Measurements from ENCODE around the gene TLR8.

TLR8 gene

DNA sequence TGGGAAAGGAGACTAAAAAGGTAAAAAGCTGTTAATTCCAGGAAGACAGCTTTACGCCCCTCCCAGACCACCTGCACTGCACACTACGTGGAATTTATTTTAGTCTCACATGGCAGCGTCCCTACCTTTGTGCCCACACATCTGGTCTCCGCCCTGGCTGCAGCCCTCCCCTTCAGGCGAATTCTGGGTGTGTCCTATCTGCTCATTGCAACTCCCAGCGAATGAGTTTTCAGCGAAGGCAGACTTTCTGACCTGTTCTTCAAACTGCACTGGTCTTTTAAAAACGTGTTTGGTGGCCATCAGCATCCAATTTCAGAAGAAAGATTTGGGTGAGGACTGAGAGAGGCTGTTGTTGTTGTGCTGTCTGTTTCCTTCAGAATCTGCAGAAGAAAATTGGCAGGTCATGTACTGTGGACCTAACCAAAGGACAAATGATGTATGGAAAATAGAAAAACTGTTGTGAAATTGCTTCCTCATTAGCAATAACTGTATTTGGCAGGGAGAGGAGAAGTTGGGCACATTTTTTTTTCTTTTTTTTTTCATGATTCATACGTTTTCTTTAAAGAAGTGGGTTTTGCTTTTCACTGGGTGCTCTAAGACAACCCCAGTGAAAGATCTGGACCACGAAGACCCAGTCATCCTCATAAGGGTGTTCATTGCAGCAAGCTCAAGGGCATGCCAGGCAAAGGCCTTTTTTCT, 4.2 kb downstream of the TLR8 start:
- TF ChIP-seq, protein P1, sequence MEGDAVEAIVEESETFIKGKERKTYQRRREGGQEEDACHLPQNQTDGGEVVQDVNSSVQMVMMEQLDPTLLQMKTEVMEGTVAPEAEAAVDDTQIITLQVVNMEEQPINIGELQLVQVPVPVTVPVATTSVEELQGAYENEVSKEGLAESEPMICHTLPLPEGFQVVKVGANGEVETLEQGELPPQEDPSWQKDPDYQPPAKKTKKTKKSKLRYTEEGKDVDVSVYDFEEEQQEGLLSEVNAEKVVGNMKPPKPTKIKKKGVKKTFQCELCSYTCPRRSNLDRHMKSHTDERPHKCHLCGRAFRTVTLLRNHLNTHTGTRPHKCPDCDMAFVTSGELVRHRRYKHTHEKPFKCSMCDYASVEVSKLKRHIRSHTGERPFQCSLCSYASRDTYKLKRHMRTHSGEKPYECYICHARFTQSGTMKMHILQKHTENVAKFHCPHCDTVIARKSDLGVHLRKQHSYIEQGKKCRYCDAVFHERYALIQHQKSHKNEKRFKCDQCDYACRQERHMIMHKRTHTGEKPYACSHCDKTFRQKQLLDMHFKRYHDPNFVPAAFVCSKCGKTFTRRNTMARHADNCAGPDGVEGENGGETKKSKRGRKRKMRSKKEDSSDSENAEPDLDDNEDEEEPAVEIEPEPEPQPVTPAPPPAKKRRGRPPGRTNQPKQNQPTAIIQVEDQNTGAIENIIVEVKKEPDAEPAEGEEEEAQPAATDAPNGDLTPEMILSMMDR (IDR thresholded peaks at IDR 0.05; ENCODE audit: borderline replicate concordance, insufficient read depth, low read depth, low read length): no peak
- no peak overlapping the region for H3K4me3 ChIP-seq (ENCODE audit: low read depth, low read length)

DNA sequence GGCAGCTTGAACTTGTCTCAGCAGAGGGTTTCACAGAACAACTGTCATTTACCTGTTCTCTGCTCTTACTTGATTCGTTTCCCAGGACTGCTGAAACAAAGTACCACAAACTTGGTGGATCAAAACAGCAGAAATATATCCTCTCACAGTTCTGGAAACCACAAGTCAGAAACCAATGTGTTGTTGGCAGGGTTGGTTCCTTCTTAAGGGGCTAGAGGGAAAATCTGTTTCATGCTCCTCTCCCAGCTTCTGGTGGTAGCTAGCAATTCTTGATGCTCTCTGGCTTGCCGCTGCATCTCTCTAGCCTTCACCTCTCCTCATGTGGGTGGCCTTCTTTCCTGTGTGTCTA, 4.7 kb downstream of the TLR8 start:
- TF ChIP-seq, protein P1 (IDR thresholded peaks at IDR 0.05; ENCODE audit: borderline replicate concordance, insufficient read depth, low read depth, low read length): no peak
- H3K4me3 ChIP-seq (ENCODE audit: low read depth, low read length): no peak overlapping the region

DNA sequence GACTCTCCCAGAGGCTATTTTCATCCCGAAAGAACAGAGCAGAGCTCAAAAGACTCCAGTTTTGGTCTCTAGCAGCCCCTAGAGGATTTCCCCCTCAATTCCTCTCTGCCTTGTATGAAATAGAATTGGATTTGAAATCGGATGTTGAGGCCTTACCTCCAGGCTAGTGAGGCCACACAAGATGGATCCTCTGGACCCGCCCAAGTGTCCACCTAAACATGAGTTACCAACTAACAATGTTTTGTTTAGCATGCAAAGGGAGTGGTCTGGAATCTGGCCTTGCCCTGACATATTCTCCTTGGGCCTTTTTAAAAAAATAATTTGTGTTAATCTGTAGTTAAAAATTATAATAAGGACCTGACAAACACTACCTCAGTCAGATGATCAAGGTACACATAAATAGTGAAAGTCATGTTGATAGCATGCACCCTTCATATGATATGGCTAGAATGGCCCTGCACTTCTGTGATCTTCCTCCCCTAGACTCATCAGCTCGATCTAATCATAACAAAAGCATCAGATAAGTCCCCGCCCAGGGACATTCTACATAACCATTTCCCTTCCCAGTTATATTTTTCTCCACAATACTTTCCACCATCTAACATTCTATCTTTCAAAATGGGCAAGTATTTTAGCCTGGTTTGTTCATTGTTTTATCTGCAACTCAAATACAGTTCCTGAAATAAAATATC, 6.5 kb downstream of the TLR8 start:
- H3K4me3 ChIP-seq (ENCODE audit: low read depth, low read length): no peak overlapping the region
- TF ChIP-seq, protein P1 (IDR thresholded peaks at IDR 0.05; ENCODE audit: borderline replicate concordance, insufficient read depth, low read depth, low read length): no peak

- TF ChIP-seq, protein P1 (IDR thresholded peaks at IDR 0.05; ENCODE audit: borderline replicate concordance, insufficient read depth, low read depth, low read length): no peak
- H3K4me3 ChIP-seq (ENCODE audit: low read depth, low read length): no peak overlapping the region
Observed at GRCh38 chrX:12917753-12918152, 11.3 kb downstream of the TLR8 start.

- TF ChIP-seq, protein P1 (IDR thresholded peaks at IDR 0.05; ENCODE audit: borderline replicate concordance, insufficient read depth, low read depth, low read length): no peak
- H3K4me3 ChIP-seq (ENCODE audit: low read depth, low read length): no peak overlapping the region
Observed at GRCh38 chrX:12919051-12919450, 12.6 kb downstream of the TLR8 start.

GRCh38 chrX:12919620-12920019, 13.2 kb downstream of the TLR8 start:
- no peak overlapping the region for H3K4me3 ChIP-seq (ENCODE audit: low read depth, low read length)
- TF ChIP-seq, protein P1 (IDR thresholded peaks at IDR 0.05; ENCODE audit: borderline replicate concordance, insufficient read depth, low read depth, low read length): no peak

- TF ChIP-seq, protein P1 (IDR thresholded peaks at IDR 0.05; ENCODE audit: borderline replicate concordance, insufficient read depth, low read depth, low read length): no peak
- no peak overlapping the region for H3K4me3 ChIP-seq (ENCODE audit: low read depth, low read length)
Observed at GRCh38 chrX:12920990-12921389, 14.6 kb downstream of the TLR8 start.
